HepG2 (cell line): ENCODE data around the gene POMP. TPM values are rescaled to one million over a fixed set of nuclear protein-coding genes. Genes with fewer than 3 reads are reported as not detected.
A peak's percentile ranks its signal among the peaks of the same experiment; 100 is the strongest.

ENCODE experiments used
- ATAC-seq: fragments of 200-7000 bp; cut with Tn5 transposase; 3 replicates; pipeline ENCODE4 v1.9.1; 2020; ENCODE audit warnings: mild to moderate bottlenecking, moderate library complexity
- Bru-seq: library from RNA; stranded (reverse); fragments of 400-500 nt; gene quantifications from one replicate; lab custom pipeline; 2021; lab: Mats Ljungman, UMichigan
- BruChase-seq, 2 experiments: library from RNA; stranded (reverse); fragments of 400-500 nt; gene quantifications; one replicate each; lab custom pipeline; 2021; lab: Mats Ljungman, UMichigan
- BruUV-seq: library from RNA; stranded (reverse); fragments of 400-500 nt; replicated peaks from 2 replicates; lab custom pipeline; 2021; lab: Mats Ljungman, UMichigan
- CTCF ChIA-PET: fragments of 300-600 bp; formaldehyde crosslinking; extraction: SDS; loops from one replicate; lab custom pipeline; 2021; ENCODE audit warnings: low total read pairs, inconsistent platforms, low intra/inter-chr PET ratio; lab: Yijun Ruan, JAX
- POLR2A ChIA-PET: fragments of 350-600 bp; sonication (Branson Sonifier 250); formaldehyde crosslinking; loops from one replicate; lab custom pipeline; 2020; ENCODE audit warnings: antibody characterized with exemption, inconsistent platforms; lab: Yijun Ruan, JAX
- DNase-seq: peaks from one replicate; pipeline ENCODE4 v3.0.0-alpha.2; 2015; ENCODE audit warnings: low spot score
- FAIRE-seq: peaks from 3 replicates; lab custom pipeline; 2011; peaks lifted over from hg19 to GRCh38; lab: Jason Lieb, UNC
- H2AFZ ChIP-seq: one replicate; pipeline ENCODE4 v1.6.1; 2011; ENCODE audit warnings: low read length, inconsistent platforms
- H3K27ac ChIP-seq: fragments of 300-600 bp; 3 replicates; pipeline ENCODE4 v1.8.0; 2011; ENCODE audit warnings: mixed run types, mild to moderate bottlenecking, mixed read lengths, low read length, inconsistent platforms; ENCODE audit not compliant: insufficient read depth; ENCODE audit errors: extremely low read length
- H3K27me3 ChIP-seq, 2 experiments: fragments of 200-600 bp in 1 of 2; 2 replicates in 1 of 2; 3 replicates in 1 of 2; pipeline versions ENCODE4 v1.6.0 to v1.8.0; 2011; ENCODE audit warnings: low read length in 2 of 2, mild to moderate bottlenecking in 2 of 2, moderate library complexity in 2 of 2, inconsistent platforms in 1 of 2; ENCODE audit not compliant: insufficient read depth in 2 of 2, control insufficient read depth in 1 of 2
- H3K36me3 ChIP-seq, 2 experiments: fragments of 200-600 bp in 1 of 2; replicated peaks in 1 of 2; 2 replicates in 1 of 2; 3 replicates in 1 of 2; pipeline versions ENCODE4 v1.5.1 to v1.8.0; 2011; ENCODE audit warnings: low read length in 2 of 2, inconsistent platforms in 1 of 2; ENCODE audit not compliant: insufficient read depth in 2 of 2, control insufficient read depth in 1 of 2
- H3K4me1 ChIP-seq: 2 replicates; pipeline ENCODE4 v1.5.1; 2012; ENCODE audit warnings: low read length, inconsistent platforms; ENCODE audit not compliant: insufficient read depth
- H3K4me2 ChIP-seq: 2 replicates; pipeline ENCODE4 v1.6.0; 2011; ENCODE audit warnings: low read depth, low read length, inconsistent platforms
- H3K4me3 ChIP-seq, 3 experiments: fragments of 200-600 bp in 1 of 3; sonication (generic), shearing (Covaris generic) in 1 of 3; replicated peaks in 1 of 3; 2 replicates each; pipeline ENCODE4 v1.5.1; 2011 to 2016; ENCODE audit warnings: low read length in 3 of 3, inconsistent platforms in 2 of 3, low read depth in 2 of 3, mild to moderate bottlenecking in 2 of 3, control low read depth in 1 of 3, mixed read lengths in 1 of 3; ENCODE audit not compliant: insufficient read depth in 1 of 3
- H3K79me2 ChIP-seq: one replicate; pipeline ENCODE4 v1.6.1; 2011; ENCODE audit warnings: low read length, inconsistent platforms; ENCODE audit not compliant: insufficient read depth
- H3K9ac ChIP-seq: 2 replicates; pipeline ENCODE4 v1.6.0; 2011; ENCODE audit warnings: mild to moderate bottlenecking, low read depth, low read length, inconsistent platforms; ENCODE audit not compliant: insufficient read depth
- H3K9me3 ChIP-seq: 2 replicates; pipeline ENCODE4 v1.5.1; 2012; ENCODE audit warnings: mild to moderate bottlenecking, low read length
- H4K20me1 ChIP-seq: 2 replicates; pipeline ENCODE4 v1.6.0; 2011; ENCODE audit warnings: inconsistent platforms, mild to moderate bottlenecking, low read length, moderate library complexity; ENCODE audit not compliant: insufficient read depth
- CENPT ChIP-seq: sonication (generic); formaldehyde crosslinking; IDR thresholded peaks from 2 replicates; pipeline ENCODE4 v1.8.0; 2022; ENCODE audit warnings: low read depth, mild to moderate bottlenecking, moderate library complexity, missing genetic modification reagents
- NFATC3 ChIP-seq: sonication (generic); formaldehyde crosslinking; IDR thresholded peaks from 2 replicates; pipeline ENCODE4 v1.5.1; 2020; ENCODE audit warnings: mild to moderate bottlenecking, missing genetic modification reagents
- RBM39 ChIP-seq: fragments of 200-400 bp; formaldehyde crosslinking; IDR thresholded peaks from one replicate; pipeline ENCODE4 v1.6.1; 2018; ENCODE audit warnings: antibody characterized with exemption, mild to moderate bottlenecking, low read depth, low read length; ENCODE audit not compliant: poor library complexity, severe bottlenecking
- RXRA ChIP-seq: sonication (generic); formaldehyde crosslinking; IDR thresholded peaks from 2 replicates; pipeline ENCODE4 v1.5.1; 2020; ENCODE audit warnings: missing genetic modification reagents
- ZBTB21 ChIP-seq: sonication (generic); formaldehyde crosslinking; IDR thresholded peaks from 2 replicates; pipeline ENCODE4 v1.4.0; 2020; ENCODE audit warnings: missing genetic modification reagents
- ZBTB42 ChIP-seq: sonication (generic); formaldehyde crosslinking; IDR thresholded peaks from 2 replicates; pipeline ENCODE4 v1.5.0; 2020; ENCODE audit warnings: mild to moderate bottlenecking, missing genetic modification reagents
- ZKSCAN1 ChIP-seq: fragments of 150-350 bp; IDR thresholded peaks from 2 replicates; pipeline ENCODE4 v1.6.1; 2014; ENCODE audit warnings: low read length
- WGBS: methylation state at CpG from one replicate; pipeline ENCODE4 v1.1.6; 2017; ENCODE audit warnings: low lambda C conversion rate; 5-methylcytosine and 5-hydroxymethylcytosine counted together
- in situ Hi-C: cut with HindIII; loops from 2 replicates; pipeline ENCODE4 v1.10.0; 2017; ENCODE audit warnings: low pct_unique_long_range_greater_than_20kb; ENCODE audit not compliant: extremely low pct_ligation_motif_present
- intact Hi-C: fragments of 100-400 bp; cut with micrococcal nuclease; formaldehyde crosslinking; loops from one replicate; pipeline ENCODE4 v1.10.0; 2022; ENCODE audit not compliant: unreplicated experiment
- long read RNA-seq, 2 experiments: library from RNA in 1 of 2; library from polyadenylated mRNA in 1 of 2; stranded (forward) in 1 of 2; unstranded in 1 of 2; transcript quantifications; one replicate each; pipeline ENCODE4 v2.0.0, GENCODE V29; 2019 to 2022
- polyA minus RNA-seq, 3 experiments: library from RNA; depleted of rRNA, polyadenylated mRNA; stranded (reverse); fragments of >200 nt; gene quantifications; 2 replicates each; pipeline ENCODE4 v1.2.3, GENCODE V29; 2011; ENCODE audit warnings: low replicate concordance in 1 of 3
- polyA plus RNA-seq, 8 experiments: library from polyadenylated mRNA; depleted of rRNA in 3 of 8; stranded (reverse) in 7 of 8; unstranded in 1 of 8; fragments of >200 nt; fragmentation: Illumina TruSeq in 4 of 8; extraction: Trizol in 4 of 8; gene quantifications; 2 replicates each; pipeline versions ENCODE4 v1.2.1 to v1.2.3, GENCODE V29; 2011 to 2016; ENCODE audit warnings: low read depth in 4 of 8, missing spikeins in 1 of 8, mixed read lengths in 1 of 8; ENCODE audit not compliant: insufficient read depth in 1 of 8
- total RNA-seq, 5 experiments: library from RNA; depleted of rRNA; stranded (reverse); fragments of >200 nt; fragmentation: Illumina TruSeq; extraction: Trizol; gene quantifications; 2 replicates each; pipeline ENCODE4 v1.2.3, GENCODE V29; 2016; ENCODE audit warnings: low read depth in 1 of 5
- TF ChIP-seq, protein P1 (sequence below): sonication (generic); formaldehyde crosslinking; IDR thresholded peaks from 2 replicates; pipeline ENCODE4 v1.5.0; 2020; ENCODE audit warnings: missing genetic modification reagents
- TF ChIP-seq, protein P2 (sequence below): sonication (generic); formaldehyde crosslinking; IDR thresholded peaks from 2 replicates; pipeline ENCODE4 v1.4.0; 2020; ENCODE audit warnings: mild to moderate bottlenecking, low read depth, missing genetic modification reagents
- TF ChIP-seq, protein P3 (sequence below): sonication (generic); formaldehyde crosslinking; IDR thresholded peaks from 2 replicates; pipeline ENCODE4 v1.5.1; 2020; ENCODE audit warnings: missing genetic modification reagents, mild to moderate bottlenecking, borderline replicate concordance
- TF ChIP-seq, protein P4 (sequence below): IDR thresholded peaks from 2 replicates; pipeline ENCODE4 v1.6.1; 2018; ENCODE audit warnings: missing genetic modification reagents

POMP gene, protein sequence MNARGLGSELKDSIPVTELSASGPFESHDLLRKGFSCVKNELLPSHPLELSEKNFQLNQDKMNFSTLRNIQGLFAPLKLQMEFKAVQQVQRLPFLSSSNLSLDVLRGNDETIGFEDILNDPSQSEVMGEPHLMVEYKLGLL
- 118 and 183 TPM in 2 replicates for total RNA-seq (2016; rRNA removed; fragmentation: Illumina TruSeq; extraction: Trizol)
- 37.3 and 37.5 TPM in 2 replicates for total RNA-seq (2016; cell fraction: cytosol; rRNA removed; fragmentation: Illumina TruSeq; extraction: Trizol; ENCODE audit: low read depth)
- total RNA-seq (2016; cell fraction: insoluble cytoplasmic fraction; rRNA removed; fragmentation: Illumina TruSeq; extraction: Trizol) = 124 and 193 TPM in 2 replicates
- total RNA-seq (2016; cell fraction: membrane; rRNA removed; fragmentation: Illumina TruSeq; extraction: Trizol) = 33.5 and 35.4 TPM in 2 replicates
- 39.2 and 40.4 TPM in 2 replicates for total RNA-seq (2016; cell fraction: nucleus; rRNA removed; fragmentation: Illumina TruSeq; extraction: Trizol)
- polyA plus RNA-seq (2011; rRNA removed) = 23.2 and 30.6 TPM in 2 replicates
- 12.7 and 21.8 TPM in 2 replicates for polyA plus RNA-seq (2011; cell fraction: cytosol; rRNA removed)
- 3.1 and 5.2 TPM in 2 replicates for polyA plus RNA-seq (2011; cell fraction: nucleus; rRNA removed)
- 60.1 and 106 TPM in 2 replicates for polyA plus RNA-seq (2012)
- 38.0 and 44.3 TPM in 2 replicates for polyA plus RNA-seq (2016; cell fraction: cytosol; fragmentation: Illumina TruSeq; extraction: Trizol; ENCODE audit: low read depth)
- polyA plus RNA-seq (2016; cell fraction: insoluble cytoplasmic fraction; fragmentation: Illumina TruSeq; extraction: Trizol; ENCODE audit: low read depth) = 162 and 180 TPM in 2 replicates
- polyA plus RNA-seq (2016; cell fraction: membrane; fragmentation: Illumina TruSeq; extraction: Trizol; ENCODE audit: low read depth) = 27.8 and 29.2 TPM in 2 replicates
- 59.8 and 63.8 TPM in 2 replicates for polyA plus RNA-seq (2016; cell fraction: nucleus; fragmentation: Illumina TruSeq; extraction: Trizol; ENCODE audit: insufficient read depth, low read depth)
- polyA minus RNA-seq (2011; rRNA and poly(A)+ RNA removed; ENCODE audit: low replicate concordance) = 5.4 and 11.2 TPM in 2 replicates
- 16.4 and 16.7 TPM in 2 replicates for polyA minus RNA-seq (2011; cell fraction: cytosol; rRNA and poly(A)+ RNA removed)
- polyA minus RNA-seq (2011; cell fraction: nucleus; rRNA and poly(A)+ RNA removed) = 10.9 and 11.3 TPM in 2 replicates
- Bru-seq, nascent RNA = percentile 91 among the genes with signal in this experiment
- percentile 85 among the genes with signal in this experiment for BruChase-seq, experiment 1, labeled RNA remaining after a 6-hour chase
- percentile 79 among the genes with signal in this experiment for BruChase-seq, experiment 2, labeled RNA remaining after a 2-hour chase
- long read RNA-seq, experiment 1, transcript POMP-201 (6 exons, 1,330 nt) = major isoform, 306 of 341 reads
- long read RNA-seq, experiment 1, partial matches to known transcripts = 33 of 341 reads
- long read RNA-seq, experiment 1, other reads (novel, unspliced or antisense) = 2 of 341 reads
- long read RNA-seq, experiment 2, transcript POMP-201 (6 exons, 1,330 nt) = major isoform, 146 of 217 reads
- long read RNA-seq, experiment 2, partial matches to known transcripts = 54 of 217 reads
- long read RNA-seq, experiment 2, other reads (novel, unspliced or antisense) = 17 of 217 reads

DNA sequence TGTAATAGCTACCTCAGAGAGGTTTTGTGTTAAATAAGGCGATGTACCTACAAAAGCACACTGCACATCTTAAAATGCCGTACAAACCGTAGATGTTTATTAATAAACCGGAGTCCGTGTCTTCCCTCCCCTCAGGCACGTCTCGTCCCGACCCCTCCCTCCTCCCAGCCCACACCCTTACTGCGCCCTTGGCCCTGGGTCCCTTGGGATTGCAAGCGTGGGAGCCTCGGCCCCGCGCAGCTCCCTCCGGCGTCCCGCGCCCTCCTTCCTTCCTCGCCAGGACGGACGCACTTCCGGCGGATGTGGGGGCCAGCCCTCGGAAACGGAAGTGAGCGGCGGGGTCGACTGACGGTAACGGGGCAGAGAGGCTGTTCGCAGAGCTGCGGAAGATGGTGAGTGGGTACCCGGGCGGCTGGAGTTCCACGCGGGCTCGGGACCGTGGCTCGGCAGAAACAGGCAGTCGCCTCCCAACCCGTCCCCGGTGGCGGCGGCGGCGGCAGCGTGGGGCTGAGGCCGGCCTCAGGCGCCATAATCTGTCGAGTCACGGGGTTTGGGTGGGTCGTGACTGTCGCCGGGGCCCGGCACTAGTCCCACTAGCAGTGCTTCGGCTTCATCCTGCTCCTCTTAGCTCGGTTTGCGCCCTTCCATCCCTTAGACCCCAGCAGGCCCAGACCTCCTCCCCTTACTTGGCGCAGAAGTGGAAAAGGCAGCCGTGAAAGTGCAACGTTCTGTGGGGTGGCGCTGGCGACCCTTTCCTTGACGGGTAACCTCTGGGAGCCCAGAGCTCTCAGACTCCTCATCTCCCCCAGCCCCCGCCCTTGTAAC is at the start of gene POMP:
POMP (plus strand) TSS at position 335 of the 825 bp plus-strand sequence; CDS start at position 390, 55 bp downstream.
- intact Hi-C loops = loop anchor here (1.0 kb wide), 1 partner anchor 335 kb away; no protein-coding TSS in a partner anchor
- no peak for FAIRE-seq
- TF ChIP-seq ZBTB21 (CRISPR knock-in tag) (no peak), ZKSCAN1 (no peak), RBM39 (peak; percentile 86), ZBTB42 (CRISPR knock-in tag) (no peak), CENPT (CRISPR knock-in tag) (no peak), NFATC3 (no peak), RXRA (CRISPR knock-in tag) (peak; percentile 71; the same call in 1 of the 2 replicates)
- TF ChIP-seq, protein P1, sequence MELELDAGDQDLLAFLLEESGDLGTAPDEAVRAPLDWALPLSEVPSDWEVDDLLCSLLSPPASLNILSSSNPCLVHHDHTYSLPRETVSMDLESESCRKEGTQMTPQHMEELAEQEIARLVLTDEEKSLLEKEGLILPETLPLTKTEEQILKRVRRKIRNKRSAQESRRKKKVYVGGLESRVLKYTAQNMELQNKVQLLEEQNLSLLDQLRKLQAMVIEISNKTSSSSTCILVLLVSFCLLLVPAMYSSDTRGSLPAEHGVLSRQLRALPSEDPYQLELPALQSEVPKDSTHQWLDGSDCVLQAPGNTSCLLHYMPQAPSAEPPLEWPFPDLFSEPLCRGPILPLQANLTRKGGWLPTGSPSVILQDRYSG (CRISPR knock-in tag) = no peak
- TF ChIP-seq, protein P2, sequence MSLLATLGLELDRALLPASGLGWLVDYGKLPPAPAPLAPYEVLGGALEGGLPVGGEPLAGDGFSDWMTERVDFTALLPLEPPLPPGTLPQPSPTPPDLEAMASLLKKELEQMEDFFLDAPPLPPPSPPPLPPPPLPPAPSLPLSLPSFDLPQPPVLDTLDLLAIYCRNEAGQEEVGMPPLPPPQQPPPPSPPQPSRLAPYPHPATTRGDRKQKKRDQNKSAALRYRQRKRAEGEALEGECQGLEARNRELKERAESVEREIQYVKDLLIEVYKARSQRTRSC = no peak
- TF ChIP-seq, protein P3, sequence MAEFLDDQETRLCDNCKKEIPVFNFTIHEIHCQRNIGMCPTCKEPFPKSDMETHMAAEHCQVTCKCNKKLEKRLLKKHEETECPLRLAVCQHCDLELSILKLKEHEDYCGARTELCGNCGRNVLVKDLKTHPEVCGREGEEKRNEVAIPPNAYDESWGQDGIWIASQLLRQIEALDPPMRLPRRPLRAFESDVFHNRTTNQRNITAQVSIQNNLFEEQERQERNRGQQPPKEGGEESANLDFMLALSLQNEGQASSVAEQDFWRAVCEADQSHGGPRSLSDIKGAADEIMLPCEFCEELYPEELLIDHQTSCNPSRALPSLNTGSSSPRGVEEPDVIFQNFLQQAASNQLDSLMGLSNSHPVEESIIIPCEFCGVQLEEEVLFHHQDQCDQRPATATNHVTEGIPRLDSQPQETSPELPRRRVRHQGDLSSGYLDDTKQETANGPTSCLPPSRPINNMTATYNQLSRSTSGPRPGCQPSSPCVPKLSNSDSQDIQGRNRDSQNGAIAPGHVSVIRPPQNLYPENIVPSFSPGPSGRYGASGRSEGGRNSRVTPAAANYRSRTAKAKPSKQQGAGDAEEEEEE = no peak
- TF ChIP-seq, protein P4, sequence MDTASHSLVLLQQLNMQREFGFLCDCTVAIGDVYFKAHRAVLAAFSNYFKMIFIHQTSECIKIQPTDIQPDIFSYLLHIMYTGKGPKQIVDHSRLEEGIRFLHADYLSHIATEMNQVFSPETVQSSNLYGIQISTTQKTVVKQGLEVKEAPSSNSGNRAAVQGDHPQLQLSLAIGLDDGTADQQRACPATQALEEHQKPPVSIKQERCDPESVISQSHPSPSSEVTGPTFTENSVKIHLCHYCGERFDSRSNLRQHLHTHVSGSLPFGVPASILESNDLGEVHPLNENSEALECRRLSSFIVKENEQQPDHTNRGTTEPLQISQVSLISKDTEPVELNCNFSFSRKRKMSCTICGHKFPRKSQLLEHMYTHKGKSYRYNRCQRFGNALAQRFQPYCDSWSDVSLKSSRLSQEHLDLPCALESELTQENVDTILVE (CRISPR knock-in tag) = 0 out of 2 replicates have a peak, but pooled peaks have one; percentile 34

More for the DNA sequence above, at the start of gene POMP:
- H3K9me3 ChIP-seq = no peaks in the 10 kb centered on the region
- H2AFZ ChIP-seq = peak within 1 kb of the TSS; percentile 22
- H3K36me3 ChIP-seq = peaks cover 2 to 22% of the 10 kb centered on the region in 2 experiments
- in situ Hi-C loops = no loop called here
- BruUV-seq = no TSS peak
- ChIA-PET CTCF (no interaction called here), POLR2A (interaction anchor here (0.7 to 1.9 kb wide), 7 partner anchors 10 to 138 kb away, joined by 3 to 11 read pairs (median 7); no protein-coding TSS in a partner anchor)
- no peaks in the 10 kb centered on the region; a peak in 1 of 5 replicates for H3K27me3 ChIP-seq
- peak within 1 kb of the TSS; percentile 72 for H3K27ac ChIP-seq
- H4K20me1 ChIP-seq = 0 out of 2 replicates have a peak, but pooled peaks cover 7% of the 10 kb centered on the region
- H3K4me1 ChIP-seq = peaks cover 51% of the 10 kb centered on the region
- H3K9ac ChIP-seq = peak within 1 kb of the TSS; percentile 87
- peak within 1 kb of the TSS; percentile 91 to 96 (median 95) for H3K4me3 ChIP-seq
- peak within 1 kb of the TSS; percentile 75 for H3K4me2 ChIP-seq
- peak; percentile 80 for DNase-seq
- H3K79me2 ChIP-seq = peaks cover 57% of the 10 kb centered on the region
- ATAC-seq = peak; percentile 99
- WGBS = 0% methylated on average over 26 of the region's 64 CpGs
